HG03097 (cell line): ENCODE data around the gene SLC5A7.

Experiments used
- ATAC-seq: cut with Tn5 transposase; IDR thresholded peaks from one replicate; pipeline ENCODE4 v1.9.1; 2021; ENCODE audit not compliant: unreplicated experiment, low FRiP score

The SLC5A7 gene

DNA sequence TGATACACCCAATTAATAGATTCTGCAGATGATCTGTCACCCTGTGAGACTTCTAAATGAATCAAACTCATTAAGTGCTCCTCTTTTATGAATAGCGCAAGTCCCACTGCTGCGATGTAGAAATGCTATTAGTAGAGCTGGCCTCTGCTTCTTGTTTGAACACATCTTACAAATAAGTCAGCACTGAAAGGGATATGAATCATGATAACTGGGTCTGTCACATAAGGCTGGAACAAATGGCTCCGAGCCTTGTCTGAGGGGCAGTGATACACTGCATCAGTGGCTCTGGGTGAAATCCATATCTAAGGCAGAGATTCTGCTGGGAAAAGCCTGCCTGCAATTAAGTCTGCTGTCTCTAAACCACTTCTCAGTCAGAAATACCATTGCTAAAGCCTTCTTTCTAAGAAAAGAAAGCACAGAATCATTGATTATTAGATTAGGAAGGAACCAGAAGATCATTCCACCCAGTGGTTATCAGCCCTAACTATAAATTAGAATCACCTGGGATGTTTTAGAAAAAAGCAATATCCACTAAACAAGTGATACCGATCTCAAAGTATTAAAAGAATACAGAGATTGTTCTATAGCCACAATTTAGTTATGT is 75.2 kb downstream of the SLC5A7 start:
- no peak for ATAC-seq
